Osteocyte (in vitro differentiated cells): ENCODE results near the gene TOM1L1. TPM values are rescaled to one million over a fixed set of nuclear protein-coding genes. Genes with fewer than 3 reads are reported as not detected.
"Not testable (repeated sequence)": the region's sequence is repeated elsewhere in the genome, so short reads cannot be mapped to it uniquely, and the experiment has no call there.

ENCODE experiments used
- DNase-seq: peaks from one replicate; pipeline ENCODE4 v3.0.0; 2021; ENCODE audit warnings: mixed read lengths; ENCODE audit not compliant: unreplicated experiment; ENCODE audit errors: extremely low spot score
- H3K27ac Mint-ChIP-seq: one replicate; pipeline ENCODE4 v1.8.0; 2021; ENCODE audit warnings: mild to moderate bottlenecking, mixed read lengths; ENCODE audit not compliant: unreplicated experiment
- H3K27me3 Mint-ChIP-seq: one replicate; pipeline ENCODE4 v1.8.0; 2021; ENCODE audit warnings: mixed read lengths; ENCODE audit not compliant: unreplicated experiment
- H3K36me3 Mint-ChIP-seq: one replicate; pipeline ENCODE4 v1.8.0; 2021; ENCODE audit warnings: mixed read lengths; ENCODE audit not compliant: unreplicated experiment
- H3K4me1 Mint-ChIP-seq: one replicate; pipeline ENCODE4 v1.8.0; 2021; ENCODE audit warnings: mixed read lengths; ENCODE audit not compliant: unreplicated experiment
- H3K4me3 Mint-ChIP-seq: one replicate; pipeline ENCODE4 v1.8.0; 2021; ENCODE audit warnings: mild to moderate bottlenecking, moderate library complexity, mixed read lengths; ENCODE audit not compliant: unreplicated experiment
- H3K9me3 Mint-ChIP-seq: one replicate; pipeline ENCODE4 v1.8.0; 2021; ENCODE audit warnings: mixed read lengths; ENCODE audit not compliant: unreplicated experiment
- total RNA-seq: library from RNA; stranded (reverse); gene quantifications from 2 replicates; pipeline ENCODE4 v1.2.1, GENCODE V29; 2021
- TF ChIP-seq, protein P1 (sequence below): fragments of 200-600 bp; sonication (generic); IDR thresholded peaks from 2 replicates; pipeline ENCODE4 v1.5.0; 2021; ENCODE audit warnings: antibody characterized with exemption, mild to moderate bottlenecking, moderate library complexity

TOM1L1 gene
- total RNA-seq, 1 donor from 2014 or later, result 33.9 TPM

- Mint-ChIP-seq H3K27ac (no peak overlapping the region), H3K4me1 (no peaks in the 10 kb centered on the region), H3K4me3 (no peak overlapping the region), H3K9me3 (no peaks in the 10 kb centered on the region), H3K36me3 (no peaks in the 10 kb centered on the region), H3K27me3 (no peaks in the 10 kb centered on the region)
- TF ChIP-seq, protein P1, sequence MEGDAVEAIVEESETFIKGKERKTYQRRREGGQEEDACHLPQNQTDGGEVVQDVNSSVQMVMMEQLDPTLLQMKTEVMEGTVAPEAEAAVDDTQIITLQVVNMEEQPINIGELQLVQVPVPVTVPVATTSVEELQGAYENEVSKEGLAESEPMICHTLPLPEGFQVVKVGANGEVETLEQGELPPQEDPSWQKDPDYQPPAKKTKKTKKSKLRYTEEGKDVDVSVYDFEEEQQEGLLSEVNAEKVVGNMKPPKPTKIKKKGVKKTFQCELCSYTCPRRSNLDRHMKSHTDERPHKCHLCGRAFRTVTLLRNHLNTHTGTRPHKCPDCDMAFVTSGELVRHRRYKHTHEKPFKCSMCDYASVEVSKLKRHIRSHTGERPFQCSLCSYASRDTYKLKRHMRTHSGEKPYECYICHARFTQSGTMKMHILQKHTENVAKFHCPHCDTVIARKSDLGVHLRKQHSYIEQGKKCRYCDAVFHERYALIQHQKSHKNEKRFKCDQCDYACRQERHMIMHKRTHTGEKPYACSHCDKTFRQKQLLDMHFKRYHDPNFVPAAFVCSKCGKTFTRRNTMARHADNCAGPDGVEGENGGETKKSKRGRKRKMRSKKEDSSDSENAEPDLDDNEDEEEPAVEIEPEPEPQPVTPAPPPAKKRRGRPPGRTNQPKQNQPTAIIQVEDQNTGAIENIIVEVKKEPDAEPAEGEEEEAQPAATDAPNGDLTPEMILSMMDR, result no peak
- no peak for DNase-seq
Measured at GRCh38 chr17:54863176-54863575, 37.5 kb upstream of the TOM1L1 start.

GRCh38 chr17:54864070-54864469, 36.6 kb upstream of the TOM1L1 start:
- Mint-ChIP-seq H3K36me3 (no peaks in the 10 kb centered on the region), H3K27ac (no peak overlapping the region), H3K27me3 (no peaks in the 10 kb centered on the region), H3K4me3 (no peak overlapping the region), H3K4me1 (no peaks in the 10 kb centered on the region), H3K9me3 (no peaks in the 10 kb centered on the region)
- TF ChIP-seq, protein P1, result no peak
- no peak for DNase-seq

- Mint-ChIP-seq H3K27me3 (no peaks in the 10 kb centered on the region), H3K4me1 (no peaks in the 10 kb centered on the region)
- TF ChIP-seq, protein P1, result no peak
Measured at GRCh38 chr17:54864636-54865356, 35.9 kb upstream of the TOM1L1 start.

GRCh38 chr17:54867634-54868033, 33.0 kb upstream of the TOM1L1 start:
- Mint-ChIP-seq H3K4me3 (no peak overlapping the region), H3K36me3 (no peaks in the 10 kb centered on the region)

More at GRCh38 chr17:54864636-54865356, 35.9 kb upstream of the TOM1L1 start:
- no peak for DNase-seq
- Mint-ChIP-seq H3K9me3 (no peaks in the 10 kb centered on the region), H3K4me3 (no peak overlapping the region), H3K27ac (no peak overlapping the region), H3K36me3 (no peaks in the 10 kb centered on the region)

GRCh38 chr17:54870671-54871175, 29.9 kb upstream of the TOM1L1 start:
- no peaks in the 10 kb centered on the region for H3K27me3 Mint-ChIP-seq
- TF ChIP-seq, protein P1, result no peak
- no peaks in the 10 kb centered on the region for H3K36me3 Mint-ChIP-seq
- no peak overlapping the region for H3K27ac Mint-ChIP-seq
- no peak overlapping the region for H3K4me3 Mint-ChIP-seq
- no peak for DNase-seq
- H3K9me3 Mint-ChIP-seq, result no peaks in the 10 kb centered on the region
- no peaks in the 10 kb centered on the region for H3K4me1 Mint-ChIP-seq

More at GRCh38 chr17:54867634-54868033, 33.0 kb upstream of the TOM1L1 start:
- TF ChIP-seq, protein P1, result no peak
- Mint-ChIP-seq H3K9me3 (no peaks in the 10 kb centered on the region), H3K27me3 (no peaks in the 10 kb centered on the region), H3K4me1 (no peaks in the 10 kb centered on the region), H3K27ac (no peak overlapping the region)
- no peak for DNase-seq

- not testable (repeated sequence) for H3K9me3 Mint-ChIP-seq, H3K27me3 Mint-ChIP-seq, H3K27ac Mint-ChIP-seq, DNase-seq, H3K4me1 Mint-ChIP-seq, H3K36me3 Mint-ChIP-seq, H3K4me3 Mint-ChIP-seq
Measured at GRCh38 chr17:54875906-54876305, 24.7 kb upstream of the TOM1L1 start.
